Renal cortex interstitium (tissue), 15 donors: ENCODE results near the gene RELA. TPM values are rescaled to one million over a fixed set of nuclear protein-coding genes. Genes with fewer than 3 reads are reported as not detected.
"Not testable (repeated sequence)": the region's sequence is repeated elsewhere in the genome, so short reads cannot be mapped to it uniquely, and the experiment has no call there.

ENCODE experiments used
- DNase-seq, 11 donors: peaks; one replicate each; pipeline ENCODE4 v3.0.0-alpha.2; 2013; ENCODE audit warnings: low read depth in 9 of 11, low spot score in 4 of 11; ENCODE audit errors: extremely low read depth in 1 of 11
- long read RNA-seq, 16 experiments: transcript quantifications; one replicate each; lab custom pipeline, GENCODE V29; 2026
- polyA plus RNA-seq, 3 donors: library from polyadenylated mRNA; unstranded; fragments of 120-200 nt; gene quantifications; one replicate each; pipeline ENCODE4 v1.2.1, GENCODE V29; 2013; ENCODE audit not compliant: insufficient read length in 3 of 3

The RELA gene
- polyA plus RNA-seq, result 10 to 100 TPM; 49.5 to 61.3 (median 55.8) TPM
- long read RNA-seq, donor 1, partial matches to known transcripts, result 10 of 14 reads
- long read RNA-seq, donor 1, other reads (novel, unspliced or antisense), result 0 of 14 reads
- long read RNA-seq, donor 2, transcript RELA-202 (11 exons, 2,700 nt), result major isoform, 10 of 15 reads
- long read RNA-seq, donor 2, partial matches to known transcripts, result 0 of 15 reads
- long read RNA-seq, donor 2, other reads (novel, unspliced or antisense), result 0 of 15 reads
- long read RNA-seq, donor 3, transcript RELA-202 (11 exons, 2,700 nt), result major isoform, 8 of 18 reads
- long read RNA-seq, donor 3, partial matches to known transcripts, result 0 of 18 reads
- long read RNA-seq, donor 3, other reads (novel, unspliced or antisense), result 0 of 18 reads
- long read RNA-seq, donor 4, transcript RELA-202 (11 exons, 2,700 nt), result major isoform, 6 of 6 reads
- long read RNA-seq, donor 4, partial matches to known transcripts, result 0 of 6 reads
- long read RNA-seq, donor 4, other reads (novel, unspliced or antisense), result 0 of 6 reads
- long read RNA-seq, donor 5, result 0 reads
- long read RNA-seq, donor 6, partial matches to known transcripts, result 0 of 3 reads
- long read RNA-seq, donor 6, other reads (novel, unspliced or antisense), result 0 of 3 reads
- long read RNA-seq, donor 7, partial matches to known transcripts, result 0 of 3 reads
- long read RNA-seq, donor 7, other reads (novel, unspliced or antisense), result 0 of 3 reads
- long read RNA-seq, donor 8, partial matches to known transcripts, result 0 of 9 reads
- long read RNA-seq, donor 8, other reads (novel, unspliced or antisense), result 0 of 9 reads
- long read RNA-seq, donor 9, partial matches to known transcripts, result 10 of 16 reads
- long read RNA-seq, donor 9, other reads (novel, unspliced or antisense), result 0 of 16 reads
- long read RNA-seq, donor 10, partial matches to known transcripts, result 0 of 5 reads
- long read RNA-seq, donor 10, other reads (novel, unspliced or antisense), result 0 of 5 reads
- long read RNA-seq, donor 11, transcript RELA-202 (11 exons, 2,700 nt), result major isoform, 8 of 8 reads
- long read RNA-seq, donor 11, partial matches to known transcripts, result 0 of 8 reads
- long read RNA-seq, donor 11, other reads (novel, unspliced or antisense), result 0 of 8 reads
- long read RNA-seq, donor 12, partial matches to known transcripts, result 0 of 2 reads
- long read RNA-seq, donor 12, other reads (novel, unspliced or antisense), result 0 of 2 reads
- long read RNA-seq, donor 13, result 0 reads
- long read RNA-seq, donor 14, partial matches to known transcripts, result 0 of 4 reads
- long read RNA-seq, donor 14, other reads (novel, unspliced or antisense), result 0 of 4 reads
- long read RNA-seq, donor 15, partial matches to known transcripts, result 0 of 6 reads
- long read RNA-seq, donor 15, other reads (novel, unspliced or antisense), result 0 of 6 reads
- long read RNA-seq, donor 16, transcript RELA-202 (11 exons, 2,700 nt), result major isoform, 17 of 25 reads
- long read RNA-seq, donor 16, partial matches to known transcripts, result 0 of 25 reads
- long read RNA-seq, donor 16, other reads (novel, unspliced or antisense), result 6 of 25 reads

DNA sequence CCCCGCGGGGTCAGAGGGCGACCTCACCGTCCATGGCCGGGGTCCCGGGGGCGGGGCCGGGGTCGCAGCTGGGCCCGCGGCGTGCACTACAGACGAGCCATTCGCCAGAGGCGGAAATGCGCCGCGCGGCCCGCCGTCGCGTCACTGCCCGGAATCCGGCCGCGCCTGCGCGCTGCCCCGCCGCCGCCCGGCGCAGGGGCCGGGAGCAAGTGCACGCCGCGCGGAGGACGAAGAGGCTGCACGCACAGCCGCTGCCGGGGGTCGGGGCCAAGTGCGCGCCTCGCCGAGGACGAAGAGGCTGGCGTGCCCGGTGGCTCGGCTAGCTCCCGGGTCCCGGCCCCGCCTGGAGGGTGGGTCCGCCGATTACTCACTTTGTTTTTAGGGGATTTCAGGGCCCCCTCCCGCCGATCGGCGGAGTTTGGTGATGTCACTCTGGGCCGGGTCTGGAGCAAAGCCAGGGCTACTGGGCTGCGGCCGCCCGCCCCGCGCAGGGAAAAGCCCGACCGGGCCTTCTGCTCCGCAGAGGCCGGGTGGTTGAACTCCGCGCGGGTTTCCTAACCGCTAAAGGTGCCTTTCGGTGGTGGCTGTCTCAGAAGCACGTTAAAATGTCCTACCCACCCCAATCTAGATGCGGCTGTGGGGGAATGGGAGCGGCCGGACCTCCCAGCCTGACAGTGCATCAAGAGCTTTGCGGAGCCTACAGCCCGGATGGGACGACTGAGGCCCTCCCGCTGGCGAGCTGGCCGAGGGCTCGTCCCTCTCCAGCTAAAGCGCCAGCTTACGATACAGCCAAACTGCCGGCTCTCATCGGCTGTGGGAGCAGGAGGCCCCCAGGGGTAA, at the start of gene RELA:
Gene RELA (minus strand): TSS at position 118 of the 840 bp plus-strand sequence. CDS start 84 bp downstream, at position 34.
- peak; percentile 78 to 90 (median 85) for DNase-seq

GRCh38 chr11:65711785-65712632, 49.3 kb upstream of the RELA start, which contains the start of gene KAT5:
Gene KAT5, plus strand, starts transcription at chr11:65712252. Its CDS starts 16 bp downstream, at chr11:65712268.
- DNase-seq, result peak; percentile 95 to 99 (median 97)

GRCh38 chr11:65710421-65710820, 47.7 kb upstream of the RELA start:
- no peak for DNase-seq

- DNase-seq, result no peak
Measured at GRCh38 chr11:65709661-65710060, 46.9 kb upstream of the RELA start.

DNA sequence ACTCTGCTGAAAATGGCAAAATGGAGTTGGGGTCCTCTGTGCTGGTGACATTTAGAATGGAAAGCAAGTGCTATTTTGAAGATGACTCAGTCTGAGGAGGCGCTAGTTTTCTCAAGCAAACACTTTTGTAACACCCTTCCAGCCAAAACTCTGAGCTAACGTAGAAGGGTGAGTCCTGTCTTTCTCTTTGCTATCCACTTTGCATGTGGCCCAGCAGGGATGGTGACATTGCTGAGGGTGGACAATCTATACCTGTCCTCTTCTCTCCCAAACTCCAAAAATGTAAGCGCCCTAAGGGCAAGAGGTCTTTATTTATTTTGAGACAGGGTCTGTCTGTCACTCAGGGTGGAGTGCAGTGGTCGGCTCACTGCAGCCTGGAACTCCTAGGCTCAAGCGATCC, 45.7 kb upstream of the RELA start:
- DNase-seq, result no peak

GRCh38 chr11:65707002-65707401, 44.3 kb upstream of the RELA start:
- DNase-seq, result not testable (repeated sequence)

DNA sequence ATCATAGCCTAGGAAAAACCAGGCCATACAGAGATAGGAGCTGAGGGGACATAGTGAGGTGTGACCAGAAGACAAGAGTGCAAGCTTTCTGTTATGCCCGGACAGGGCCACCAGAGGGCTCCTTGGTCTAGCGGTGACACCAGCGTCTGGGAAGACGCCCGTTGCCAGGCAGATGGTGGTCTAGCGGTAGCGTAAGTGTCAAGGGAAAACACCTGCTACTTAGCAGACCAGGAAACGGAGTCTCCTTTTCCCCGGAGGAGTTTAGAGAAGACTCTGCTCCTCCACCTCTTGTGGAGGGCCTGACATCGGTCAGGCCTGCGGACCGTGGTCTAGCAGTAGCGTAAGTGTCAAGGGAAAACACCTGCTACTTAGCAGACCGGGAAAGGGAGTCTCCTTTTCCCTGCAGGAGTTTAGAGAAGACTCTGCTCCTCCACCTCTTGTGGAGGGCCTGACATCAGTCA, 43.6 kb upstream of the RELA start:
- not testable (repeated sequence) for DNase-seq

DNA sequence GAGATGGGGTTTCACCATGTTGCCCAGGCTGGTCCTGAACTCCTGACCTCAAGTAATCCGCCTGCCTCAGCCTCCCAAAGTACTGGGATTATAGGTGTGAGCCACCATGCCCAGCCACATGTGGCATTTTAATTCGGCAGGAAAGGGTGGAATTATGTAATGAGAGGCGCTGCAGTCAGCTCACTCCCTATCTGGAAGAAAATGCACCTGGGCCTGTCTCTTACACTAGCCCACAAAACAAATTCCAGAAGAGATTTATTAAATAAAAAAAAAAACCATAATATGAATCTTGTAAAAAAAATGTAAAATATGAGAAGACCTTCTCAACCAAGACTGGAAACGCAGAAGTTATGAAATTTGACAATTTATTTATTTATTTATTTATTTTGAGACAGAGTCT, 41.1 kb upstream of the RELA start:
- DNase-seq, result no peak

DNA sequence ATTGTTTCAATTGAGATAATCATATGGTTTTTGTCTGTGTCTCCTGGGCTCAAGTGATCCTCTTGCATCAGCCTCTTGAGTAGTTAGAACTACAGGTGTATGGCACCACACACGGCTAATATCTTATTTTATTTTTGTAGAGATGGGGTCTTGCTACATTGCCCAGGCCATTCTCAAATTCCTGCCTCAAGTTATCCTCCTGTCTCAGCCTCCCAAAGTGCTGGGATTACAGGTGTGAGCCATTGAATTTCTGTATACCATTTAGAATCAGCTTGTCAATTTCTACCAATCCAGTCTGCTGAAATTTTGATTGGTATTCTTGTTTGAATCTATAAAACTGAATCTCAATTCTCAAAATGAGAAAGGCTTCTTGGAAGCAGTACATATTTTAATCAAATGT, 39.0 kb upstream of the RELA start:
- no peak for DNase-seq

DNA sequence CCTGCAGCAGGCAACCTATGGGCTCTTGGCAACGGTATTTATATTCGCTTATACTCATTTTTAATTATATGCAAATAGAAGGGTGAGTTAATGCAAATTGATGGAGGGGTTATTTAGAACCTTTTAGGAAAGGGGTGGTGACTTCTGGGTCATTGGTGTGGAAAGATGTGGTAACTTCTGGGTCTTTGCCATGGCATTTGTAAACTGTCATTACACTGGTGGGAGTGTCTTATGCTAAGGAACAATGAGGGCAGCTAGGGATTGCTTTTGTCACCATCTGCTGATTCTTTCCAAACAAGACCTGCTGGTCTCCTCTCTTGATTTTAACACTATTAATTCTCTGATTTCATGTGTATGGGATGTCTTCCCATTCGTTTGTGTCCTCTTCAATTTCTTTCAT, 37.7 kb upstream of the RELA start:
- DNase-seq, result no peak

DNA sequence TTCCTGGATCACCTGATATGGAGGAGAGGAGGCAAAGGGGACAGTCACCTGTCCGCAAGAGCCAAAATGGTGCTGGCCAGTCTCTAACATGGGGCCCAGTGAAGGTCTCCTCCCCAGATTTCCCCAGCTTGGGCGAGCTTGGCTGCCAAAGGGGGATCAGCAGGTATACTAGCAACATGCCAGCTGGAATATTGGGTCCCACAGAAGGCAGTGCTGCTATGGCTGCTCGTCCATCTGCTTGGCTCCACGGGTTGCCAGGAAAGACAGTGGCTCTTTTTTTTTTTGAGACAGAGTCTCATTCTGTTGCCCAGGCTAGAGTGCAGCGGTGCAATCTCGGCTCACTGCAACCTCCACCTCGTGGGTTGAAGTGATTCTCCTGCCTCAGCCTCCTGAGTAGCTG, 36.6 kb upstream of the RELA start:
- DNase-seq, result no peak

DNA sequence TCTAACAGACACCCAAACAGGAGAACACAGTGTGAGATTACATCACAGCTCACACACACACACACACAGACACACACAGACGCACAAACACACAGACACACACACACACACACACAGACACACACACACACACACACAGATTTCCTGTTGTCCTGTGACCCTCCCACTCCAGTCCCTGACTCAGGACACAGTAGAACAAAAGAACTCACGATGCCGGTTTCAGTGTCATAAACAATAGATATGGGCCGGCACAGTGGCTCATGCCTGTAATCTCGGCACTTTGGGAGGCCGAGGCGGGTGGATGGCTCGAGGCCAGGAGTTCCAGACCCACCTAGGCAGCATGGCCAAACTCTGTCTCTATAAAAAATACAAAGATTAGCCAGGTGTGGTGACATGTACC, 35.5 kb upstream of the RELA start:
- no peak for DNase-seq

DNA sequence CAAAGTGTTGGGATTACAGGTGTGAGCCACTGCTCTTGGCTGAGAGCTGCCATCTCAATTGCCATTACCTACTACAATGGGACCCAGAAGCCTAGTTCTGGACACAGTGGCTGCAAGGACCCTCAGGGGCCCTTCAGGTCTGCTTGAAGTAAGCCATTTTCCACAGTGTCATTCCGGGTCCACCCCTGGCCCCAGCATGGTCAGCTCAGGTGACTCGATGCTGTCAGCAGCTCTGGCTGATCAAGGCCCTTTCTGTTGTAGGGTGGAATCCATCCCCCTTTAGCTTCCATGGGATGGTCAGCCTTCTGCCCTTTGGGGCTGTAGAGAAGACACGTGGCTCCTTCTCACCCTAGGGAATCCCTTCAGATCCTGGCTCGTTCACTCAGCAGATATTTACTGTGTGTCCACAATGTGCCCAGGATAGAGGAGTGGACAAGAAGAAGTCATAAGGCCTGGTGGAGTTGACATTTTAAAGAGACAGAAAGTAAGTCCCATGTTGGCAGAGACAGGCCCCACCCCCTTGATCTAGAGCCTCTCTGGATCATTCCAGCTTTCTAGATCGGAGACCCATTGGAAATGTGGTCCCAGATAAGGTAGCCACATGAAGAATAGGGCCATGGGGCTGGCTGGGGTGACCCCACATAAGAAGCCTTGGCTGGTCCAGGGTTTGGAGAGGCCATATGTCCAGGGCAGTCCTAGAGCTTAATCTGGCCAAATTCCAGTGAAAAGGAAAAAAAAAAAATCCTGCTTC, 34.3 kb upstream of the RELA start:
- no peak for DNase-seq

DNA sequence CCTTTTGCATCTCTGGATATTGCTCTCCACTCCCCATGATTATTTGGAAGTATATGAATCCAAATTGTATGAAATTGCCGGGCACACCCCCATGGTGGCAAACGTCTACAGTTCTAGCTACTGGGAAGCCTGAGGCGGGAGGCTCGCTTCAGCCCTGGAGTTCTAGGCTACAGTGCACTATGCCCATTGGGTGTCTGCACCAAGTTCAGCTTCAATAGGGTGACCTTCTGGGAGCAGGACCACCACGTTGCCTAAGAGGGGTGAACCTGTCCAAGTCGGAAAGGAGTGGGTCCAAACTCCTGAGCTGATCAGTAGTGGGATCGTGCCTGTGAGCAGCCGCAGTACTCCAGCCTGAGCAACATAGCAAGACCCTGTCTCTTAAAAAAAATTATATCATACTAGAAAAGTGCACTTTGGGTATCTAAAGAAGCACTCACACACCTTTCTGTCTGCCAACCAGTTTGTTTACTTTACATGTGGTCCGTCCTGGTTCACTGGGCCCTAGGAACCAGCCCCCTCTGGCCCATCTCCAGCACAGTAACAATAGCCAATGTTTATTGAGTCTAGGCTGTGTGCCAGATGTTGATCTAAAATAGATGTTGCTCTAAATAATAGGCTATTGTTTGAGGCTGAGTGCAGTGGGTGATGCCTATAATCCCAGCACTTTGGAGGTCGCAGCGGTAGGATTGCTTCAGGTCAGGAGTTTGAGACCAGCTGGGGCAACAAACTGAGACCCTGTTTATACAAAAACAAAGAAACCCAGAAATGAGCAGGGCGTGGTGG, 32.9 kb upstream of the RELA start:
- peak in 3 of 11 donors; percentile 20 to 36 (median 30) for DNase-seq

DNA sequence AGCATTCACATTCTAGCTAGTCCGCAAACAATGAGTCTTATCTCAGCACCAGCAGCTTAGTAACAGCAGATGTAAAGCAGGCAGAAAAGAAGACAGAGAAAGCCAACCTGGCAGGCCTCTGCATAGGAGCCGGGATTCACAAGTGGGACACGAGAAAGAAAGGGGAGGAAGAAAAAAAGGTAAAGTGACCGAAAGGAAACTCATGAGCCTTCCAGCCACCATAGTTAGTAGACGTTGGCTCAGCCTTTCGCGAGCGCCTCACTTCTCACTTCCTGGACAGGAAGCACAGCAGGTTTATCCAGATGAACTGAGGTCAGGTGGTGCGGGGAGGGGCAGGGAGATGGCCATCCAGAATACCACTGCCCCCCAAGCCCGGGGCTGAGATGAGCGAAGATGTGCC, 29.7 kb upstream of the RELA start:
- no peak for DNase-seq
